Large intestine (tissue), 3 donors: ENCODE data around the gene CDHR3. TPM values are rescaled to one million over a fixed set of nuclear protein-coding genes. Genes with fewer than 3 reads are reported as not detected.
A peak's percentile ranks its signal among the peaks of the same experiment; 100 is the strongest.

Source experiments
- DNase-seq, 2 donors: peaks; one replicate each; pipeline versions ENCODE4 v3.0.0 to v3.0.0-alpha.2; 2013
- H3K27ac ChIP-seq: one replicate; pipeline ENCODE4 v1.5.1; 2013; ENCODE audit warnings: low read length
- H3K27me3 ChIP-seq: 2 replicates; pipeline ENCODE4 v1.6.1; 2013; ENCODE audit warnings: low read length; ENCODE audit not compliant: control insufficient read depth, insufficient read depth
- H3K36me3 ChIP-seq: 2 replicates; pipeline ENCODE4 v1.6.1; 2013; ENCODE audit warnings: low read length; ENCODE audit not compliant: control insufficient read depth, insufficient read depth
- H3K4me1 ChIP-seq: one replicate; pipeline ENCODE4 v1.6.1; 2013; ENCODE audit warnings: low read length; ENCODE audit not compliant: control insufficient read depth, insufficient read depth
- H3K4me3 ChIP-seq: one replicate; pipeline ENCODE4 v1.5.1; 2013; ENCODE audit warnings: low read length
- H3K9me3 ChIP-seq: one replicate; pipeline ENCODE4 v1.6.1; 2013; ENCODE audit warnings: mild to moderate bottlenecking, low read depth, low read length, moderate library complexity; ENCODE audit not compliant: control insufficient read depth
- WGBS: methylation state at CpG from one replicate; pipeline ENCODE4 v1.1.5; 2013; ENCODE audit warnings: low lambda C conversion rate; ENCODE audit not compliant: insufficient coverage; 5-methylcytosine and 5-hydroxymethylcytosine counted together
- polyA plus RNA-seq: library from polyadenylated mRNA; unstranded; fragments of 120-200 nt; gene quantifications from one replicate; pipeline ENCODE4 v1.2.1, GENCODE V29; 2013

Gene CDHR3
- polyA plus RNA-seq, 1 donor, result 36.0 TPM

DNA sequence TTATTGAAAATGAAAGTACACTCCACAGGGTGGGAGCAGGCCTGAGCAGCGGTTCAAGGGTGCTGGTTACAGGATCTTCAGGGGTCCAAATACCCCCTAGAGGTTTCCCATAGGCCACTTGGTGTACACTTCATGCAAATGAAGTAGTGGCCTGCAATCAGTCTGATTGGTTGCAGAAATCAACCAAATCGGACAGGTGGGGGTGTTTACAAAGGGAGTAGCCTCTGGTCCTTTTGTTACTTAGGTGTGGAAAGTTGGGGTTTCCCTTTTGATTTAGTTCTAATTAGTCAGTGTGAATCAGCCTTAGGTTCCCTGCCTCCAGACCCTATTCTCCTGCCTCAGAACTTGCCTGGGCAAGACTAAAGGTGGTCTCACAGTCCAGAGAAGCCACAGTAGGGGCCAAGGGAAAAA is 99.5 kb downstream of the CDHR3 start:
- no peaks in the 10 kb centered on the region for H3K27me3 ChIP-seq
- DNase-seq, result no peak
- peaks cover 18% of the 10 kb centered on the region for H3K4me1 ChIP-seq
- H3K9me3 ChIP-seq, result no peaks in the 10 kb centered on the region
- no peak overlapping the region for H3K4me3 ChIP-seq
- H3K36me3 ChIP-seq, result no peaks in the 10 kb centered on the region
- H3K27ac ChIP-seq, result no peak overlapping the region
- WGBS, result no CpG with 5 or more reads among the region's 2 CpGs

DNA sequence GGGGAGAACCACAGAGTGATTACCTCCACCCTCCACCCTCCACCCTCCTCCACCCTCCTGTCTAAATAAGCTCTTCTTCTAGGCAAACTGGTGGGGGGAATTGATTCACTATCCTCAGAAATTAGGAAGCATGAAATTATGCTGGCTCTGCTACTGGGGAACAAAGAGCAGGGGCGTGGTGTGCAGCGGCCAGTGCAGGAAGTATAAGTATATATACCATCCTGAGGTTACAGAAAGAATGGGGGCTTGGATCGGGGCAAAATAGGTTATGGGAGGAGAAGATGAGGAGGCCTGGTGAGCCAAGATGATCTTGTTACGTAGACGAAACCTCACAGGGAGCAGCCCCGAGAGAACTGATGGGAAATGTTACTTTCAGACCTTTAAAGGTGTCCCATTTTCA is 100.0 kb downstream of the CDHR3 start:
- H3K4me1 ChIP-seq, result peaks cover 18% of the 10 kb centered on the region
- no peaks in the 10 kb centered on the region for H3K9me3 ChIP-seq

DNA sequence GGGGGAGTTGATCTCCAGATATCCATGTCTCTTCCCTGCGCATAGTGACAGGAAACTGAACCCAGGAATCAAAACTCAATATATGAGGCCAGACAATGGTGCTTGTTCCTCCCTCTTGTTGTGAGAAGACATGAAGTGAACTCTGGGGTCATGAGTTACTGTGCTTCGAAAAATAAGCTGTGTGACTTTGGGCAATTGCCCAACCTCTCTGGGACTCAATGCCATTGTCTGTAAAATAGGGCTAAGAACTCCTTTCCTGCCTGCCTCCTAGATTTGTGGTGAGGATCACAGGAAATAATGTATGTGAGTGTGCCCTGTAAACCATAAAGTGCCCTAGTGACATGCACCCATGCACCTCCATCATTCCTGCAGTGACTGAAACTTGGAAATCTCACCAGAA is 100.6 kb downstream of the CDHR3 start:
- WGBS, result no CpG with 5 or more reads among the region's 2 CpGs
- Histone ChIP-seq H3K27me3 (no peaks in the 10 kb centered on the region), H3K4me3 (no peak overlapping the region), H3K36me3 (no peaks in the 10 kb centered on the region), H3K4me1 (peaks cover 18% of the 10 kb centered on the region), H3K27ac (no peak overlapping the region), H3K9me3 (no peaks in the 10 kb centered on the region)
- DNase-seq, result no peak

More for the DNA sequence above, 100.0 kb downstream of the CDHR3 start:
- H3K27ac ChIP-seq, result no peak overlapping the region
- no peak overlapping the region for H3K4me3 ChIP-seq
- no peak for DNase-seq
- no CpG with 5 or more reads among the region's 6 CpGs for WGBS
- H3K27me3 ChIP-seq, result no peaks in the 10 kb centered on the region
- no peaks in the 10 kb centered on the region for H3K36me3 ChIP-seq

DNA sequence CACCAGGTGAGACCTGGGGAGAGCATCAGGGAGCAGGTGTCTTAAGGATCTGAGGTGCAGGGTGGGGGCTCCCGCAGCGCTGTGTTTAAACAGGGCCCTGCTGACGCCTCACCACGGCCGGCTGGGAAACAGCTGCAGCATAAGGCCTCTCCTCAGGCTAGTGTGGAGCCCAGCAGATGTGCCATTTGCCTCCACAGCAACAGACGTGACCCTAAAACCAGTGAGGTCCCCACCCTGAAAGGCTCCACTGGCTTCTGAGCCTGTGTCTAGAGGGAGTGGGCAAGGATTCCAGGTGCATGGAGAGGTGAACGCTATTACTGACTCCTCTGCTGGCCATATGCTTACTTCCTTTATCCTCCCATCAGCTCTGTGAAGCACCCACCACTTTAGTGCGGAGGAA is 101.3 kb downstream of the CDHR3 start:
- H3K36me3 ChIP-seq, result no peaks in the 10 kb centered on the region
- peaks cover 18% of the 10 kb centered on the region for H3K4me1 ChIP-seq
- no peaks in the 10 kb centered on the region for H3K9me3 ChIP-seq
- no peak overlapping the region for H3K4me3 ChIP-seq
- no peaks in the 10 kb centered on the region for H3K27me3 ChIP-seq
- no CpG with 5 or more reads among the region's 8 CpGs for WGBS
- no peak overlapping the region for H3K27ac ChIP-seq
- DNase-seq, result no peak

DNA sequence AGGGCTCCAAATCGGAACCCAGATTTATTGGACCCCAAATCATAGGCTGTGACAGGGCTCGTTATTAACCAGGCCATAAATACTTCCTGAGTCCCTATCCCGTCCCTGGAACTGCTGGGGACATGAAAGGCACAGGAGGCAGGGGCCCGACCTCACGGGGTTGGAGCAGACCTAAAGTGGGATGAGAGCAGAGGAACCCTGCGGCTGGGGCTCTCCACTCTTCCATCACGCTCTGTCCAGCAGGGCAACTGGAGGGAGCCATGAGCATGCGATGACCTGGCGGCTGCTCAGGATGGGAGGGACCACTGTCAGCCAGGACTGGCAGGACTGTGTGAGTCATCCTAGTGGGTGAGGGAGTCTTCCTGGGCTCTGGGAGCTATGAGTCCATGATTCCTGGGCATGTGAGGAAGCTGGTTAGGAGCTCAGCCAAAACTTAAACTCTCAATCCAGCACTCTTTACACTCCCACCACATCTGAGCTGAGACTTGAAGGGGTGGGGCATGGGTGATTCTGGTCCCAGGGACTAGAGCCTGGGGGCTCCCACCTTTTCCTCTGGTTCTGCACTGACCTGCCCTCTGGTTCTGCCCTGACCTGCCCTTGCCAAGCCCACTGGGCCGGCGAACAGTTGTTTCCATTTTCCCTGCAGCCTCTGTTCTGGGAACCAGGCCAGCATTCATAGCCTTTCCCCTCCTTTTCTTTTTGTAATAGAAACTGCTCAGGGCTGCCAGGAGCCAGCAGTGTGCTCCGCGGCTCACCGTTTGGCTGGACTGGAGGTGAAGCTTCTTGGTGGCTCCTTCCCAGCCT is 101.9 kb downstream of the CDHR3 start:
- Histone ChIP-seq H3K4me3 (peak overlapping the region; percentile 8), H3K27ac (peak overlapping the region; percentile 23), H3K36me3 (no peaks in the 10 kb centered on the region), H3K4me1 (peaks cover 18% of the 10 kb centered on the region), H3K27me3 (no peaks in the 10 kb centered on the region), H3K9me3 (no peaks in the 10 kb centered on the region)
- WGBS, result no CpG with 5 or more reads among the region's 14 CpGs
- DNase-seq, result peak; percentile 38 to 58

DNA sequence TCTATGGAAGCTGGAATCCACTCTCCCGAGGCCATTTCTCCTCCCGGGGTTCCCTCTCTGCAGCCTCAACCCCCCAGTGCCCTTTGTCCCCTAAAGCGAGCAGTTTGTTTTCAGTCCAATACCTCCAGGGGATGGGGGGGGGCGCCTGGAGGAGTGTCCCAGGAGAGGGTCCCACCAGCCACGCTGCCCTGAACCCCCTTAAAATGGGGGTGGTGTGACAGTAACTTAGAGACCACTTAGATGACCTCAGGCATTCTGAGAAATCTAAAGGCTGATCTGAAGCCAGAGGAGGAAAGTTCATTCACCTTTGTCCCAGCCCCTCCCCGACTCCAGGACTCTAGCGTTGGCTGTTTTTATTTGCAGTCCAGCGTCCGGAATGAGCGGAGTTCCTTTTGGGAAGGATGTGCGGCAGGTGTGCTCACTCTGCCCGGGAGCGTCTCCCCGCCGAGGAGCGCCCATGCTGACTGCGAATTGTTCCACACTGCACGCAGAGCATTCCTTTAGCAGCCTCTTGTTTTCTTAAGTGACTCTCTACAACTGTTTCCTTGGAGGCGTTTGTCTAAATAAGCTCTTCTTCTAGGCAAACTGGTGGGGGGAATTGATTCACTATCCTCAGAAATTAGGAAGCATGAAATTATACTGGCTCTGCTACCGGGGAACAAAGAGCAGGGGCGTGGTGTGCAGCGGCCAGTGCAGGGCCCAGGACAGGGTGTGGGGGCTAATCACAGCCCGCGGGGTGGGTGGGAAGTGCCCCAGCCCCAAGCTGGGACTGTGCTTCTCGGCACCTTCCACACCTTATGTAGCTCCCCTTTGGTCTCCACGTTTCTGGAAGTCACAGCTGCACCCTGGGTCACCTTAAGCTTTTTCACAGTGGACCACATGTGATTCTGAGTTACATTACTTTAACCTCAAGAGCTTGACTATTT is 102.8 kb downstream of the CDHR3 start:
- WGBS, result no CpG with 5 or more reads among the region's 26 CpGs
- Histone ChIP-seq H3K4me1 (peaks cover 18% of the 10 kb centered on the region), H3K4me3 (peak overlapping the region; percentile 8), H3K27ac (peak overlapping the region; percentile 23), H3K27me3 (no peaks in the 10 kb centered on the region), H3K36me3 (no peaks in the 10 kb centered on the region), H3K9me3 (no peaks in the 10 kb centered on the region)
- DNase-seq, result peak in 1 of 2 donors; percentile 51

DNA sequence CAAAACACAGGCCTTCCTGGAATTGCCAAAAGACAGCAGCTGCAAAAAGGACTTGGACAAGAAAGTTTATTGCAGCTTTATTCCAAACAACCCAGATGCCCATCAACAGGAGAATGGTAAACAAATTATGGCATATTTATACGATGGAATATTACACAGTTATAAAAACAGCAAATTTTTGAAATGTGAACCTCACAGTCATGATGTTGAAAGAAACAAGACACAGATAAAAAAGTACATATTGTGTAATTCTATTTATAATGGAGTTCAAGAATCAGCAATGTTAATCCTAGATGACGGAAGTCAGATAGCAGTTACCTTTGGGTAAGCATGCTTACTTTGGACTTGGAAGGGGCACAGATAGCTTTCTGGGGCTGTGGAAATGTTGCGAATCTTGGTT is 104.6 kb downstream of the CDHR3 start:
- whole genome bisulfite sequencing, result 100% methylated on average over 2 of the region's 3 CpGs
- no peak overlapping the region for H3K4me3 ChIP-seq
- no peaks in the 10 kb centered on the region for H3K36me3 ChIP-seq
- DNase-seq, result no peak
- H3K9me3 ChIP-seq, result no peaks in the 10 kb centered on the region
- H3K27me3 ChIP-seq, result no peaks in the 10 kb centered on the region
- no peak overlapping the region for H3K27ac ChIP-seq
- peaks cover 18% of the 10 kb centered on the region for H3K4me1 ChIP-seq

DNA sequence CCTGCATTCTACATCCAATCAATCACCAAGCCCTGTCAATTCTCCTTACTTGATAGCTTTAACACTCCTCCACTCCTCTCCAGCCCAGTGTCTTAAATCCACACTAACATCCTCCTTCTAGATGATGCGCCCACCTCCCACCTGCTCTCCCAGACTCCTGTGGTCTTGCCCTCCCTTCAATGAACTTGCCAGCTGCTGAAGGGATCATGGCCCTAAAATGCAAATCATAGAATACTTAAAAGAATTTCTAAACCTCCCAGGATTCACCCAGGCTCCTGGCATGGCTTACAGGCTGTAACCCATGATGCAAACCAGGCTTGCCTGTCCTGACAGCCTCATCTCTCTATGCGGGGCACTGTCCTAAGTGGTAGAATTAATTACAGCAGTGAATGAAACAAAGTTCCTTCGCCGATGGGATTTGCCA is 105.5 kb downstream of the CDHR3 start:
- H3K36me3 ChIP-seq, result no peaks in the 10 kb centered on the region
- no peak overlapping the region for H3K27ac ChIP-seq
- no CpG with 5 or more reads among the region's 4 CpGs for WGBS

DNA sequence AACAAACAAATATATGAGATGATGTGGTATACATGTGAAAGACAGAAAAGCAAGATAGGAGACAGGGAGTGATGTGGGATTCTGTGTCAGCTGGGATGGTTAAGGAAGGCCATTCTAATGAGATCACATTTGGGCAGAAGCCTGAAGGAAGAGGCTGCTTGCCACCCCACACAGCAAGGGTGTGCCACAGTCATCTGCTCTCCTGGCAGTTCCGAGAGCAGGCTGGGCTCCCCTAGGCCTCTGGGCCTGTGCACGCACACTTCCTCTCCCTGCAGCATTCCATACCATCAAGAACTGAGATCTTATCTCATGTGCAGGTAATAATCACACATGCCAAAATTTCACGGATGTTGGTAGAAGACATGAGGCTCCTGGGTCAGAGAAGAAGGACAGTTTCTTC is 105.9 kb downstream of the CDHR3 start:
- Histone ChIP-seq H3K4me1 (peaks cover 18% of the 10 kb centered on the region), H3K4me3 (no peak overlapping the region), H3K36me3 (no peaks in the 10 kb centered on the region), H3K9me3 (no peaks in the 10 kb centered on the region), H3K27ac (no peak overlapping the region), H3K27me3 (no peaks in the 10 kb centered on the region)
- DNase-seq, result no peak
- no CpG with 5 or more reads among the region's 3 CpGs for WGBS

More for the DNA sequence above, 105.5 kb downstream of the CDHR3 start:
- Histone ChIP-seq H3K27me3 (no peaks in the 10 kb centered on the region), H3K4me1 (peaks cover 18% of the 10 kb centered on the region), H3K4me3 (no peak overlapping the region), H3K9me3 (no peaks in the 10 kb centered on the region)
- DNase-seq, result no peak

DNA sequence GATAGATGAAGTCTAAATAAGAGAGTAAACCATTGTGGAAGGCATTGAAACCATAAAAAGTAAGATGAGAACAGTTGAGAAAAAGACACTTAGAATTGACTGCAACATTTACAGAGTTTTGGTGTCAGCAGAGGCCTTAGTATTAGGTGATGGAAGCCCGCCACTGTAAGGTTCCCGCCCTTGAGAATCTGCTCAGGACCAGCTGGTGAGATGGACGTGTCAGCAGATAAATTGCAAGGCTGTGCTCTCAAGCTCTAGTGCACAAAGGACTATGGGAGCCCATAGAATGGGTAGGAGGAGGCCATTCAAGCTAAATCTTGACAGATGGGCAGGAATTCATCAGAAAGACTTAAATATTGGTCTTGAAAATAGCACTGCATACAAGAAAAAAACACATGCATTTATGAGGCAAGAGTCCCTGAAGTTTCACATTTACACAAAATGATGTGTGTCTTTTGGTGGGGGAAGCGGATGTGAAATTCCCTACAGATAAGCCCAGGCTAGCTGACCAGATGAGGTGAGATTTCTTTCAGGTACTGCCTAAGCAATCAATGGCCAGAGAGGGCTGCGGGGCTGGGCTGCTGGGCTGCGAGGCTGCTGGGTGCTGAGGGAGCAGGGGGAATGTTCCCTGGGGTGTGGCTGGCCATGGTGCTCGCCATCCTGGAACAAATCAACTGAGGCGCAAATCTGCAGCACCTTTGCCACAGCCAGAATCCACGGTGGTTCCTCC is 106.6 kb downstream of the CDHR3 start:
- Histone ChIP-seq H3K9me3 (no peaks in the 10 kb centered on the region), H3K27ac (no peak overlapping the region)
- WGBS, result no CpG with 5 or more reads among the region's 9 CpGs

More for the DNA sequence above, 106.6 kb downstream of the CDHR3 start:
- no peak for DNase-seq
- Histone ChIP-seq H3K4me3 (no peak overlapping the region), H3K27me3 (no peaks in the 10 kb centered on the region), H3K36me3 (no peaks in the 10 kb centered on the region), H3K4me1 (peaks cover 15% of the 10 kb centered on the region)
